ENCODE results near the gene DPEP2.
"Not testable (repeated sequence)": the region's sequence is repeated elsewhere in the genome, so short reads cannot be mapped to it uniquely, and the experiment has no call there.

Gene DPEP2

DNA sequence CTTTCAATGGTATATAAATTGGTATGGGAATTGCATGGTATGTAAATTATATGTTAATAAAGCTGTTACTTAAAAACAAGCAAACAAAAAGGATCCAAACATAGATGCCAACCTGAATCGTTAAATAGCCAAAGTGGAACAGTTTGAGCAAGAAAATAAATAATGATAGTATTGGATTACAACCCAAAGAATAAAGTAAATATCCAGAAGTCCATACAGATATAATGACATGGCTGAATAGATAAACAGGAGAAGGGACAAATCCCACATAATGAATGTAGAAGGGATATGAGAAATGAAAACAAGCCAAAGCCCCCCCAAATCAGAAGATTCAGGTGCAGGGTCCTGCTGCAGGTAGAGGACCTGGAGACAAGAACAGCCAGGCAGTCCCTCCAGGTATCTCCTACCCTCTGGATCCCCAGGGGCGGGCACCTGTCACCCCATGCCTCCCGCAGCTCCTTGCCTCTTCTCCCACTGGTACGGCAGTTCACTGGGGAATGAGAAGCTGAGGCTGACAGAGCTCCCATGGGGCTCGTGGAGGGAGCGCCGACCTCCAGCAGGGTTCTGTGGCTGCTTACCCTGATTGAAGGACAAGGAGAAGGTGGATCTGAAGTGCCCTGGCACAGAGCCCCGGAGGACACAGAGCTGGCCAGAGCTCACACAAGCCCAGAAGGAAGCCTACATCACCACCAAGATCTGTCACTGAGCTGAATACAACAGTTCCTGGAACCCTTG is 45.5 kb downstream of the DPEP2 start:
- no peak for DNase-seq

DNA sequence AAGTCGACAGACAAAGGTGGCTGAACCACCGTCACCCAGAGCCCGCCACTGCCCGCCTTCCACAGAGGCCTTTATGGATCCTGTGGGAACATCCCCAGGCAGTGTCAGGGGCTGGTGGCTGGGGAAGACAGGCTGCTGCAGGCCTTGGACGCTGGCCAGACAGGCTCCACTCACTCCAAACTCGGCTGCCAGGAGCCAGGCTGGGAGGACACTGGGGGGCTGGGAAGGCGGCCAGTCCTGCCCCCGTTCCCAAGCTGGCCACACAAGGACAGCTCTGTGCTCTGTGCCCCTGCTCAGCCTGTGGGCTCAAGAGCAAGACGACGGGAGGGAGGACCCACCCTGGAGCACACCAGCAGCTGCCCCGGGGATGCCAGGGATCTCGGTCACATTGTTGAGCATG is 47.8 kb downstream of the DPEP2 start:
- DNase-seq, result no peak

DNA sequence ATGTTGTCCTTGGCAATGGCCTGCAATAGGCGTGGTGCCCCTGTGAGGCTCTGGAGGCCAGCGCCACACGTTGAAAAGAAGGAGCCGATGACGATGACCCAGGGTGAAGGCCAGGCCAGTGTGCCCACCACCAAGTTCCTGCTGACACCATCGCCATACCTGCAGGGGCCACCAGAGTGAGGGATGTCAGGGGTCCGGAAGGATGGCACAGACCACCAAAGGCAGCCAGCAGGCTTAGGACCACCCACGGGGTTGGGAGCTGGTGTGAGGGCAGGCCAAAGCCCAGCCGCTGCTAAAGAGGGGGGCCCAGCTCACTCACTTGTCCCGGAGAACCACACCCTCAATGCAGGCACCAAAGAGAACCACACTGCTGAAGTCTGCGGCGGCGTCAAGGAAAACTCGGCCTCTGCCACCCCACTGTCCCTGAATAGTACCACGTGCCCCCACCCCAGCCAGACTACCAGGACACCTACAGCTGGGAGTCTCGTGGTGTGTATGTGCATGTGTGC is 48.9 kb downstream of the DPEP2 start:
- no peak for DNase-seq

DNA sequence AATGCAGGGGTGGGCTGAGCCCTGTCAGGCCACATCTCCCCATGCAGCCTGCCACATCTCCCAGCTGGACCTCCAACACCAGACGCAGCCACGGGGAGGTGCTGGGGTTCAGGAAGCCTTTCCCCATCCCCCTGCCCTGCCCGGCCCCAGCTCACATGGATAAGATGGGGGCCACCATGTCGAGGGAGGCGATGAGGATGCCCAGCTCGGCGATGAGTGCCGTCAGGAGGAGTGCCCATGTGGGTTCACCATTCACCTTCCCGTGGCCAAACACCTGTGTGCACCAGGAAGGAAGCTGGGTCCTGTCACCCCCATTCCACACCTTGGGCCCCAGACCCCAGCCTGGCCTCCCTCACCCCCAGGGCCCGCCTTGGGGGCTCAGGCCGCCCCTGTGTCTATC is 49.6 kb downstream of the DPEP2 start:
- no peak for DNase-seq

DNA sequence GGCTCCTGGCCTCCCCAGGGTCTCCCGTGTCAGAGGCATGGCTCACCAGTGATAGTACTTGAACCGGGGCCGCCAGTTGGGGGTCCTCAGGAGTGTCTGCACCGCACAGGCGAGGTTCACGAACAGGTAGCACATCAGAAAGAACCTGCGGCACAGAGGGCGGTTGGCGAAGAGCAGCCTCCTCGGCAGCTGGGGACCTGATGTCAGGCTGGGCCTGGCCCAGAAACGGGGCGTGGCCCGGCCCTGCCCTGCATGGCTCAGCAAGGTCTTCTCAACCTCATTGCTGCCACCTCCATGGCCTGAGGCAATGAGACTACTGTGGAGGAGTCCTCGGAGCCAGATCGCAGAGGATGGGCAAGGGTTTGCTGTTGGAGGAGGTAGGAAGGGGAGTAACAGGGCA is 51.3 kb downstream of the DPEP2 start:
- DNase-seq, result no peak

DNA sequence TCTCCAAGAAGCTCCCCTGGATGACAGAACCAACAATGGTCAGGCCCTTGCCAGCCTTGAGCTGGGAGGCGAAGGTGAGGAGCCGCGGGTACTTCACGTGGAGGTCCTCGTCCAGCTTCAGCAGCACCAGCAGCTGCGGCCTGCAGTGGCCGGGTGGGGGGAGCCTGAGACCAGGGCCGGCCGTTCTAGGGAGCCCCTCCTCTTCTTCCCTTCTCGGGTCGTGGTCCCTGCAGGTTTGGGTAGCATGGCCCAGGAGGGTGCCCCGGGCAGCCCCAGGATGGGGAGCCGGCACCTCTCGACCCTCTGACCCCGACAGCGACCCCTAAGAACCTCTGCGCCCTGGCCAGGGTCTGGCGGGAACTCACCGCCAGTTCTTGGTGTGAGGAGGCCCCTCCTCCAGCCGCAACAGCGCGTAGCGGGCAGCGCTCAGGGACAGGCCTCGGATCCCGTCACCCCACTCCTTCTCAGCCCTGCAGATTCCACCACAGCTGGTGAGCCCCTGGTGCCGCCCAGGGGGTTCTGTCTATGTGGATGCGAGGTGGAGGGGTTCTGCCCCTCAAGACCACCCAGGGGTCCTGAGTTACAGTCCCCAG is 52.2 kb downstream of the DPEP2 start:
- DNase-seq, result no peak

DNA sequence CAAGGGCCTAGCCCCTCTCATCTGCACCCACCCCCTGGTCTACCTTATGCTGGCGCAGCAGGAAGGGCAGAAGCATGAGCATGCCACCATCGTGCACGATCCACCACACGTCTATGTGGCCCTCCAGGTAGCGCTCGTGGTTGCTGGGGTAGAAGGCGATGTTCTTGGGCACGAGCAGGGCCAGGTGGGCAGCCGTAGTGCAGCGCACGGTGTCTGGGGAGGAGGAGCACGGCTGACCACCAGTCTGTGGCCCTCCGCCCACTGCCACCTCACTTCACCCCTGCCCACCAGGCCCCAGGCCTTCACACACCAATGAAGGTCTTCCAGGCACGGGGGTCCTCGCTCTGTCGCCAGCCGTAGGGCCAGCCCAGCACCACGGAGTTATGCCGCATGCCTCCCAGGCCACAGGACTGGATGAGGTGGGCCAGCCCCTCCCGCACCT is 53.1 kb downstream of the DPEP2 start:
- no peak for DNase-seq

DNA sequence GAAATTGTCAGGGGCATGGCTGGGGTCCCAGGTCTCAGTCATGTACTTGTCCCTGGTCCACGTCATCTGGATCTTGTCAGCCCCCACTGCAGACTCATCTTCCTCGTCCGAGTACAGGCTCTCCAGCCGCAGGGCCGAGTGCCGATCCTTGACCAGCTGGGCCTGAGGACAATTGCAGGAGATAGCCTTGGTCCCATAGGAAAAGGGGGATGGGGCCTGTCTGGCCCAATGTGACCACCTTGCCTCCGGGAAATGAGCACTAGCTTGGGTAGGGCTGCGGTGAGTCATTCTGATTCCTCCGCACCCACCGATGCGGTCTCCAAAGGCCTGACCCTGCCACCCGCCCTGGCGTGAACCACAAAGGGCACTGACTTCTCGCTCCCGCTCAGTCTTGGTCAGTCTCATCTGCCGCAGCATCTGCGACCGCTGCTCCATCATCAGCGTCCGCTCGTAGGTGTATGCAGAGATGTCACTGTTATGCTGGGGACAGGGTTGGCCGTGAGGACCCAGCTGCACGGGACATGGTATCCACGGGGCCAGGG is 53.8 kb downstream of the DPEP2 start:
- DNase-seq, result no peak

DNA sequence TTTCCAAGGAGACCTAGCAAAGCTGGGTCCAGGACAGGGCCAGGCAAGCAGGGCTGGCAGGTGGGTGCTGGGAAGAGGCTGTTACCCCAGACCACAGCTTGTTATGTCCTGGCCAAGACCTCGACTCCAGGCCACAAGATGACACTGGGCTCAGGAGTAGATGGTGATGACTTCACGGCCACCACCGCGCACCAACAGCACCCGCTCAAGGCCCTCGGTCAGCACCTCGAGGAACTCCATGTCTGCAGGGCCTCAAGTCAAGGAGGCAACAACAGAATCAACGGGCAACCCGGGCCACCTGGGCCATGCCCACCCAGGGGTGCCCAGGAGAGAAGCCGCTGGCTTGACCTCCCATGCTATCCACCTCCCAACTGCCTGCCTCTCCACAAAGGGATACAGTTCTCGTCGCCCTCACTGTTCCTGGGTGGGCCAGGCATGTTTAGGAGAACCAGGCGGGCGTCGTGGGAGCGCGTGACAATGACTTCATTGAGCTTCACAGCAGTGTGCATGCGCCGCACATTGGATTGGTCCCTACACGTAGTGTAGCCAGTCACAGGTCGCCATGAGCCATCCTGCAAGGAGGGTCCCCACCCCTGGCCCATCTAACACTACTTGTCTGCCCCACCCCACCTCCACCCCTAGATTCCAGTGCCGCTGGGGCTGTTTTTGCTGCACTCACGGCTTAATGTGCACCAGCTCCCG is 54.4 kb downstream of the DPEP2 start:
- no peak for DNase-seq

DNA sequence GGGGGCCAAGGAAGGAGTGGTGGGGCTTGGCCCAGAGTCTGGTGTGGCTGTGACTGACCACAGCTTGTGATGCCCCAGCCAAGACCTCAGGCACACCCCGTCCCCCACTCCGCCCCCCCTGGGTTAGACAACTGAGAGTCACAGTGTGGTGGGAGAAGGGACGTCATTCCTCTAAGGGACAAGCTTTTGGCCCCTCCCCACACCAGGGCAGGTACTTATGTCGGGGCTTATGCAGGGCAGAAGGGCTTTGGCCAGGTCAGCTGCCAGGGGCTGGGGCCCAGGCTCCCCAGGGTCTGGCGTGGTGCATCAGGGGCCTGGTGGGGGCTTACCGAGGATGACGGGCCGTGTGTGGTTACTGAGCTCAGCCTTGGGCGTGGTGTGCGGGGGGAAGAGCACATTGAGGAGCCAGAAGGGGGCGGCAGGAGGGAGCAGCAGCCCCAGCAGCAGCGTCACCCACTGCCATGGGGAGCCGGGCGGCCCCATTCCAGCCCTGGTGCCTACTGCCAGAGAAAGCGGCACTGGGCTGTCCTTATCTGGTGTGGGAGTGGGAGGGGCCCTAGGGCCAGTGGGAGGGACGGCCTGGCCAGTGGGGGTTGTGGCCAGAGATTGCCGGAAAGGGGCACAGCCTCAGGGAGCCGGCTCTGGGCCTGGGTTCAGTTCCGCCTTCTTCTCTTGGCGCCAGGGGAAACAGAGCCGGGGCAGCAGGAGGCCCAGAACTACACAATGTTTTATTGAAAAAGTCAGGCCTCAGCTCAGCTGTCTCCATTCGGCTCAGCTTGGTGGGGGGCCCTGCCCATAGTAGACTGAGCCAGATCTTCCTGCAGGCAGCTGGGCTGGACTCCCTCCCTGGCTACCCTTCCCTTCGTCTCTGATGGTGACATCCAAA is 55.4 kb downstream of the DPEP2 start, which contains the start of gene LCAT:
LCAT (minus strand) TSS at position 502 of the 886 bp plus-strand sequence; CDS start at position 483, 19 bp downstream.
- DNase-seq, result no peak

DNA sequence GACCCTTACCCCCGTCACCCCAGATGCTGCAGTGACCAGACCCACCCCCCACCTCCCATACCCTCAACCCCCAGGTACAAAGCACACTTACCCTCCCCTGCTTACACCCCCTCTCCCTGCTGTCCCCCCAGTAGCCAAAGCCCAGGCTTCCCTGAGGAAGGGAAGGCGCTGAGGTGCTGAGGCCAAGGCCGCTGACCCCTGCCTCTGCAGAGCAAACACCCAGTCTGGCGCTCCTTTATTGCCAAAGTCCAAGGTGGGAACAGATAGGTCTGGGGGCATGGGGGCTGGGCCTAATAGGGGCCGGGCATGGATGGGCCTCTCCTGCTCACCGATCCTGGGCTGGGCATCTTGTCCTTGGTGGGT is 56.0 kb downstream of the DPEP2 start:
- no peak for DNase-seq

DNA sequence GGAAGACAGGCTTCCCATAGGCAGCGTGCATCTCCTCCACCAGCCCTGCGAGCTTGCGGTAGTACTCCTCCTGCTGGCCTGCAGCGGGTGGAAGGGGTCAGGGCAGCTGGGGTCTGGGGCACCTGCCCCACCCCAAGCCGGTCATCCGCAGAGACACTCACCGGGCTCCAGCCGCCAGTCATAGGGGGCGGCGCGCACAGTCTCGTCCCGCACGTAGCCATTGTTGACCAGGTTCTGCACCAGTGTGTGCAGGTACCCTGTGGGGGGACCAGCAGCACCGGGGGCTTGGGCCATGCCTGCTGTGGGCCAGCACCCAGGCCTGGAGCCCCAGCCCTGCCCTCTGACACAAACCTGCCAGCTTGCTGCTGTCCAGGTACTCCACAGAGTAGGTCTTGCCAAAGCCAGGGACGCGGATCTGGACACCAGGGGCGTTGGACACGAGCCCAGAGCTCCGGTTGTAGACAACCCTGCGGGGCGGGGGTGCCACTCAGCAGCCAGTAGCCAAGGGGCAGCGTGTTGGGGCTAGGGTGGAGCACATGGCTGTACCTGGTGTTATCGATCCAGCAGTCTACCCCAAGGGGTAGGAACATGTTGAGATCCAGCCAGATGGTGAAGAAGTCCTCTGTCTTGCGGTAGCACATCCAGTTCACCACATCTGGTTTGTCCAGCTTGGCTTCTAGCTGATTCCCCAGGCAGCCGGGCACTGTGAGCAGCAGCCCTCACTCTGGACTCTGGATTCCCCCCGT is 56.6 kb downstream of the DPEP2 start:
- DNase-seq, result no peak

DNA sequence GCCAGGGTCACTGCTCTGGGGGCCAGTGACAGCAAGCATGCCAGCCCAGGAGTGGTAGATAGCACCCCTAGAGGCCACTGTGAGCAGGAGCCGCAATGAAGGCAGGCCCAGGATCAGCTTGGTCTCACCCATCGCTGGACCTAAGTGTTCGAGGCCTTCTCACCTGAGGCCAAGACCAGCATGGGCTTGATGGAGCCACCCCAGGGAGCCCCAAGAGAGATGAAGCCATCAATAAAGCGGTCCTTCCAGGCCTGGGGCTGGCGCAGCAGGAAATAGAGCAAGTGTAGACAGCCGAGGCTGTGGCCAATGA is 57.1 kb downstream of the DPEP2 start:
- no peak for DNase-seq

DNA sequence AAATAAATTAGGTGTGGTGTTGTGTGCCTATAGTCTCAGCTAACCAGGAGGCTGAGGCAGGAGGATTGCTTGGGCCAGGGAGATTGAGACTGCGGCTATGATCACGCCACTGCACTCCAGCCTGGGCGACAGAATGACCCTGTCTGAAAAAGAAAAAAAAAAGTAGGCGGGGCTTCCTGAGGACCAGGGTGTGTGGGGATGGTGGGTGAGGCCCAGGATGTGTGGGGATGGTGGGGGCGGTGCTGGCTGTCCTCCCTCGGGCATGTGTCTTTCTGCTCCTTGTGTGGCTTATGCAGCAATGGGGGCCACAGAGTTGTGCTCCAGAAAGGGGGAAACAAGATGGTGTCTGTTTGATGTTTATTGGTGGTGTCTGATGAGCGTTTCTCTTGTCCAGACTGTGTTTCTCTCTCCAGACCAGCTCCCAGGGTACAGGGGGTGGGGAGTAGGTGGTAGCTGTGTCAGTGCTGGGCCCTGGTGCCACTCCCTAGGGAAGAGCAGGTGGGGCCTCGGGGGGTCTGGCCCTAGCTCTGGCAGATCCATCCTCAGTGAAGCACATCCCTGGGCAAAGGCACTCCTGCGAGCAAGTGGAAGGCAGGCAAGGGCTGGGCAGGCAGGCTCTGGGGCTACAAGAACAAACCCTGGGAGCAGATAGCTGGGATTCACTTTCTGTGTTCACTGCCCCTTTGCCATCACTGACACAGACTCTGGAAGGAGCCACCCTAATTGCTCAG is 57.6 kb downstream of the DPEP2 start:
- no peak for DNase-seq

DNA sequence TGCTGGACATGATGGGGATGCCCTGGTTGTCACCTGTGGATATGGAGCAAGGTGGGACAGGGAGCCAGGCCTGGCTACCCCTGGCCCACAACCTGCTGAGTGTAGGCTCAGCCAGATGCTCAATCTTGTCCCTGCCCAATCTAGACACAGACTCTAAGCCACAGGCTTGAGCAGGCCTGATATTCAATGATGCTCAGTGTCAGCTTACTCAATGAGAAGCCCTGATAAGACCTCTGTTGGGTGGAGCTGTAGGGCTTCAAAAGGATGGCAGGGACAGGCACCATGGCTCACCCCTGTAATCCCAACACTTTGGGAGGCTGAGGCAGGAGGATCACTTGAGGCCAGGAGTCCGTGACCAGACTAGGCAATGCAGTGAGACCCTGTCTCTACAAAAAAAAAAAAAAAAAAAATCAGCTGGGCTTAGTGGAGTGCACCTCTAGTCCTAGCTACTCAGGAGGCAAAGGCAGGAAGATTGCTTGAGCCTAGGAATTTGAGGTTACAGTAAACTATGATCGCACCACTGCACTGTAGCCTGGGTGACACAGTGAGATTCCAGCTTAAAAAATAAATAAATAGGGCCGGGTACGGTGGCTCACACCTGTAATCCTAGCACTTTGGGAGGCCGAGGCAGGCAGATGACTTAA is 58.7 kb downstream of the DPEP2 start:
- no peak for DNase-seq

DNA sequence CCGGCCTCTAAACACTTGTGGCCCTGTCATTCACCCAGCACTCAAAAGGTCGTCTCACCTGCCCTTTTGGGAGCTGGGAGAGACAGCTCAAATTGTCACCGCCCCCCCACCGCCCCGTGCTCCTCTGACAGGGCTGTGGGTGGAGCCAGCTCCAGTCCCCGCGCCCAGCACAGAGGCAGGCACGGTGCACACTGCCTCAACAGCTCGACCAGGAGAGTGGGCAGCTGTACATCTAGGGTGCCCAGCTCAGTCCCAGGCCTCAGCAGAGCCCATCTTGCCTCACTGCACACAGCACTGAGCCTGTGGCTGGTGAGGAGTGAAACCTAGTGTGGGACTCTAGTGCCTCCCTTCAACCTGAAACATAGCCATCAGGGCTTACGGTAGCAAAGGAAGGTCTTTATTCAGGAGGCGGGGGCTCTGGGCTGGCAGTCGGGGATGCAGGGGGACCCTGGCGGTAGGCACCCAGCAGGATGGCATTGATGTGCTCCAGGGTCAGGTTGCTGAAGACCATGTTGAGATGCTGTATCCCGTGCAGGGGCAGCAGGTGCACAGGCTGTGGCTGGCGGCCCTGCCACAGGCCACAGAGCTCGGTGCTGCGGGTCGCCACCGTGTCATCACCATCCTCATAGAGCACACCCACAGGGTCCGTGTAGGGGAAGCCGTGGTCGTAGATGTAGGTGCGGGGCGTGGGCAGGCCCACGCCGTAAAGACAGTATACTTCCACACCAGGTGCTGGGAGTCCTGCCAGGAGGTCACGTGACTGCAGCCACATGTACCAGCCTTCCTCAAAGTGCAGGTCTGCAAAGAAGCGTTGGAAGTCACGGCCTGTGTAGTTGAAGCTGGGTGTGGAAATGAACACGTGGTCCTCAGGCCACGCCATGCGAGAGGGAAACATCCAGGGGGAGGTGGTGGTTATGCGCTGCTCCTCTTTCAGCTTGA is 59.5 kb downstream of the DPEP2 start:
- no peak for DNase-seq

DNA sequence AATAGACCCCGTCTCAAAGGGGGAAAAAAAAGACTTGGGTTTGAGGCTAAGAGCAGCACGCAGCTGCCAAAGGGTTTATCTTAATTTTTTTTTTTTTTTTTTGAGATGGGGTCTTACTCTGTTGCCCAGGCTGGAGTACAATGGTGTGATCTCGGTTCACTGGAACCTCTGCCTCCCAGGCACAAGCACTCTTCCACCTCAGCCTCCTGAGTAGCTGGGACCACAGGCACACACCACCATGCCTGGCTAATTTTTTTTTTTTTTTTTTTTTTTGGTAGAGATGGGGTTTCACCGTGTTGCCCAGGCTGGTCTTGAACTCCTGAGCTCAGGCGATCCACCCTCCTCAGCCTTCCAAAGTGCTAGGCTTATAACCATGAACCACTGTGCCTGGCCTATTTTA is 61.6 kb downstream of the DPEP2 start:
- DNase-seq, result not testable (repeated sequence)
